ENCODE measurements around the gene CDC20. TPM values are rescaled to one million over a fixed set of nuclear protein-coding genes. Genes with fewer than 3 reads are reported as not detected.

CDC20 gene
- total and polyA plus RNA-seq, 2 experiments from 2014 or later, result 207 to 252 TPM

DNA sequence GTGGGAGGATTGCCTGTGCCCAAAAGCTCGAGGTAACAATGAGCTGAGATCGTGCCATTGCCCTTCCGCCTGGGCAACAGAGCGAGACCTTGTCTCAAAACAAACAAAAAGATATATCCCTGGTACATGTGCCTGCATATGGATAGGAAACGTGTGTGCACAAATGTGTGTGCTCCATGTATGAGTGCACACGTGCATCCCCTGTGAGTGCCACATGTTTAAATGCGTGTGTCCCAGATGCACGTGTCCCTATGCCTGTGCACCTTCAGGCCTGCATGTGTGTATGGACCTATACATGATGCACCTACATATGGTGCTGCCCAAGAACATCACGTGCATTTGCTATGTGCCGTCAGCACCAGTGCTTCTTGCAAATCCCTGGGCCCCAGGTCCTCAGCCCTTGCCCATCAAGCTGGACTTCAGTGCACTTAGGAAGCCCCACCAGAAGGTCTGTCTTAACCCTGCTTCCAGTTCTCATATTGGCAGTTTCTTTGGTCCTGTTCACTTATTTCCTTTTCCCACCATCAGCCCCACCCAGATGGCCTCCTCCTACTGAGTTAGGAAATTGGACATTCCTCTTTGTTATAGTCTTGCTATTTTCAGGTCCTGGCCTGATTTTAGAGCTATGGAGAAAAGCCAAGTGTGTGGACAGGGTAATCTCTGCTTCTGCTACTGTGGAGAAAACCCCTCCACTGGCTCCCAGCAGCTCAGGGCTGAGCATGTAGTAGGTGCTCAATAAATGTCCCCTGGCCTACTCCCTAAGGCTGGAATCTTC lies 42.6 kb upstream of the CDC20 start (continued):
- TF ChIP-seq, protein P1, sequence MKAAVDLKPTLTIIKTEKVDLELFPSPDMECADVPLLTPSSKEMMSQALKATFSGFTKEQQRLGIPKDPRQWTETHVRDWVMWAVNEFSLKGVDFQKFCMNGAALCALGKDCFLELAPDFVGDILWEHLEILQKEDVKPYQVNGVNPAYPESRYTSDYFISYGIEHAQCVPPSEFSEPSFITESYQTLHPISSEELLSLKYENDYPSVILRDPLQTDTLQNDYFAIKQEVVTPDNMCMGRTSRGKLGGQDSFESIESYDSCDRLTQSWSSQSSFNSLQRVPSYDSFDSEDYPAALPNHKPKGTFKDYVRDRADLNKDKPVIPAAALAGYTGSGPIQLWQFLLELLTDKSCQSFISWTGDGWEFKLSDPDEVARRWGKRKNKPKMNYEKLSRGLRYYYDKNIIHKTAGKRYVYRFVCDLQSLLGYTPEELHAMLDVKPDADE (IDR thresholded peaks at IDR 0.05), result no peak
- TF ChIP-seq CTCF (conservative IDR thresholded peaks at IDR 0.05; ENCODE audit: low read depth in 2 of 2) (no peak), POLR2AphosphoS5 (IDR thresholded peaks at IDR 0.05; ENCODE audit: low read depth) (no peak), JUNB (IDR thresholded peaks at IDR 0.05; ENCODE audit: unreplicated experiment) (no peak), STAT1 (IDR thresholded peaks at IDR 0.05; ENCODE audit: unreplicated experiment) (no peak)

- H3K4me1 Mint-ChIP-seq, result peaks cover 7% of the 10 kb centered on the region; the same call in 2 of the 3 replicates
- Histone ChIP-seq H3K4me2 (no peak overlapping the region), H3K9me2 (ENCODE audit: insufficient read depth) (no peaks in the 10 kb centered on the region), H3K27ac (ENCODE audit: low read depth) (no peak overlapping the region), H3K79me2 (replicated peaks; ENCODE audit: insufficient read depth) (no peaks in the 10 kb centered on the region), H4K20me1 (replicated peaks; ENCODE audit: insufficient read depth) (no peaks in the 10 kb centered on the region), H3K4me3 (no peak overlapping the region), H3F3A (replicated peaks; ENCODE audit: low read depth) (no peaks in the 10 kb centered on the region), H2AFZ (no peak overlapping the region), H3K36me3 (ENCODE audit: insufficient read depth) (no peaks in the 10 kb centered on the region), H3K27me3 (ENCODE audit: insufficient read depth) (no peaks in the 10 kb centered on the region), H3K4me1 (ENCODE audit: insufficient read depth) (no peaks in the 10 kb centered on the region)
- TF ChIP-seq ZNF114 (CRISPR knock-in tag; IDR thresholded peaks at IDR 0.05) (no peak), STAT1 (IDR thresholded peaks at IDR 0.05; ENCODE audit: unreplicated experiment) (no peak), EZH2phosphoT487 (IDR thresholded peaks at IDR 0.05; ENCODE audit: unreplicated experiment) (no peak), JUNB (IDR thresholded peaks at IDR 0.05; ENCODE audit: unreplicated experiment) (no peak), ZNF331 (CRISPR knock-in tag; IDR thresholded peaks at IDR 0.05; ENCODE audit: low read depth) (no peak), NANOG (IDR thresholded peaks at IDR 0.05; ENCODE audit: borderline replicate concordance) (no peak), CTCF (conservative IDR thresholded peaks at IDR 0.05; ENCODE audit: low read depth in 2 of 2) (peak; percentile 31 to 38; a peak in 3 of 4 replicates)
- TF ChIP-seq, protein P2, sequence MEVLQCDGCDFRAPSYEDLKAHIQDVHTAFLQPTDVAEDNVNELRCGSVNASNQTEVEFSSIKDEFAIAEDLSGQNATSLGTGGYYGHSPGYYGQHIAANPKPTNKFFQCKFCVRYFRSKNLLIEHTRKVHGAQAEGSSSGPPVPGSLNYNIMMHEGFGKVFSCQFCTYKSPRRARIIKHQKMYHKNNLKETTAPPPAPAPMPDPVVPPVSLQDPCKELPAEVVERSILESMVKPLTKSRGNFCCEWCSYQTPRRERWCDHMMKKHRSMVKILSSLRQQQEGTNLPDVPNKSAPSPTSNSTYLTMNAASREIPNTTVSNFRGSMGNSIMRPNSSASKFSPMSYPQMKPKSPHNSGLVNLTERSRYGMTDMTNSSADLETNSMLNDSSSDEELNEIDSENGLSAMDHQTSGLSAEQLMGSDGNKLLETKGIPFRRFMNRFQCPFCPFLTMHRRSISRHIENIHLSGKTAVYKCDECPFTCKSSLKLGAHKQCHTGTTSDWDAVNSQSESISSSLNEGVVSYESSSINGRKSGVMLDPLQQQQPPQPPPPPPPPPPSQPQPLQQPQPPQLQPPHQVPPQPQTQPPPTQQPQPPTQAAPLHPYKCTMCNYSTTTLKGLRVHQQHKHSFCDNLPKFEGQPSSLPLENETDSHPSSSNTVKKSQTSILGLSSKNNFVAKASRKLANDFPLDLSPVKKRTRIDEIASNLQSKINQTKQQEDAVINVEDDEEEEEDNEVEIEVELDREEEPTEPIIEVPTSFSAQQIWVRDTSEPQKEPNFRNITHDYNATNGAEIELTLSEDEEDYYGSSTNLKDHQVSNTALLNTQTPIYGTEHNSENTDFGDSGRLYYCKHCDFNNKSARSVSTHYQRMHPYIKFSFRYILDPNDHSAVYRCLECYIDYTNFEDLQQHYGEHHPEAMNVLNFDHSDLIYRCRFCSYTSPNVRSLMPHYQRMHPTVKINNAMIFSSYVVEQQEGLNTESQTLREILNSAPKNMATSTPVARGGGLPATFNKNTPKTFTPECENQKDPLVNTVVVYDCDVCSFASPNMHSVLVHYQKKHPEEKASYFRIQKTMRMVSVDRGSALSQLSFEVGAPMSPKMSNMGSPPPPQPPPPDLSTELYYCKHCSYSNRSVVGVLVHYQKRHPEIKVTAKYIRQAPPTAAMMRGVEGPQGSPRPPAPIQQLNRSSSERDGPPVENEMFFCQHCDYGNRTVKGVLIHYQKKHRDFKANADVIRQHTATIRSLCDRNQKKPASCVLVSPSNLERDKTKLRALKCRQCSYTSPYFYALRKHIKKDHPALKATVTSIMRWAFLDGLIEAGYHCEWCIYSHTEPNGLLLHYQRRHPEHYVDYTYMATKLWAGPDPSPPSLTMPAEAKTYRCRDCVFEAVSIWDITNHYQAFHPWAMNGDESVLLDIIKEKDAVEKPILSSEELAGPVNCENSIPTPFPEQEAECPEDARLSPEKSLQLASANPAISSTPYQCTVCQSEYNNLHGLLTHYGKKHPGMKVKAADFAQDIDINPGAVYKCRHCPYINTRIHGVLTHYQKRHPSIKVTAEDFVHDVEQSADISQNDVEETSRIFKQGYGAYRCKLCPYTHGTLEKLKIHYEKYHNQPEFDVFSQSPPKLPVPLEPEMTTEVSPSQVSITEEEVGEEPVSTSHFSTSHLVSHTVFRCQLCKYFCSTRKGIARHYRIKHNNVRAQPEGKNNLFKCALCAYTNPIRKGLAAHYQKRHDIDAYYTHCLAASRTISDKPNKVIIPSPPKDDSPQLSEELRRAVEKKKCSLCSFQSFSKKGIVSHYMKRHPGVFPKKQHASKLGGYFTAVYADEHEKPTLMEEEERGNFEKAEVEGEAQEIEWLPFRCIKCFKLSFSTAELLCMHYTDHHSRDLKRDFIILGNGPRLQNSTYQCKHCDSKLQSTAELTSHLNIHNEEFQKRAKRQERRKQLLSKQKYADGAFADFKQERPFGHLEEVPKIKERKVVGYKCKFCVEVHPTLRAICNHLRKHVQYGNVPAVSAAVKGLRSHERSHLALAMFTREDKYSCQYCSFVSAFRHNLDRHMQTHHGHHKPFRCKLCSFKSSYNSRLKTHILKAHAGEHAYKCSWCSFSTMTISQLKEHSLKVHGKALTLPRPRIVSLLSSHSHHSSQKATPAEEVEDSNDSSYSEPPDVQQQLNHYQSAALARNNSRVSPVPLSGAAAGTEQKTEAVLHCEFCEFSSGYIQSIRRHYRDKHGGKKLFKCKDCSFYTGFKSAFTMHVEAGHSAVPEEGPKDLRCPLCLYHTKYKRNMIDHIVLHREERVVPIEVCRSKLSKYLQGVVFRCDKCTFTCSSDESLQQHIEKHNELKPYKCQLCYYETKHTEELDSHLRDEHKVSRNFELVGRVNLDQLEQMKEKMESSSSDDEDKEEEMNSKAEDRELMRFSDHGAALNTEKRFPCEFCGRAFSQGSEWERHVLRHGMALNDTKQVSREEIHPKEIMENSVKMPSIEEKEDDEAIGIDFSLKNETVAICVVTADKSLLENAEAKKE (CRISPR knock-in tag; IDR thresholded peaks at IDR 0.05), result no peak
- H3K27me3 Mint-ChIP-seq (ENCODE audit: insufficient read depth, low read depth, poor library complexity), result peaks cover 9% of the 10 kb centered on the region
- no peak overlapping the region for H3K4me3 Mint-ChIP-seq
- H3K27ac Mint-ChIP-seq, result no peak overlapping the region
- peak; percentile 19 for DNase-seq (ENCODE audit: low spot score)
- no peaks in the 10 kb centered on the region for H3K9me3 Mint-ChIP-seq
- peak; percentile 50 for ATAC-seq
- H3K36me3 Mint-ChIP-seq (ENCODE audit: low read depth), result no peaks in the 10 kb centered on the region
Observed at GRCh38 chr1:43316738-43317520, 41.9 kb upstream of the CDC20 start.

Data from GM23338 (cell line).